Measurements from ENCODE around the gene TBXAS1.

The TBXAS1 gene

DNA sequence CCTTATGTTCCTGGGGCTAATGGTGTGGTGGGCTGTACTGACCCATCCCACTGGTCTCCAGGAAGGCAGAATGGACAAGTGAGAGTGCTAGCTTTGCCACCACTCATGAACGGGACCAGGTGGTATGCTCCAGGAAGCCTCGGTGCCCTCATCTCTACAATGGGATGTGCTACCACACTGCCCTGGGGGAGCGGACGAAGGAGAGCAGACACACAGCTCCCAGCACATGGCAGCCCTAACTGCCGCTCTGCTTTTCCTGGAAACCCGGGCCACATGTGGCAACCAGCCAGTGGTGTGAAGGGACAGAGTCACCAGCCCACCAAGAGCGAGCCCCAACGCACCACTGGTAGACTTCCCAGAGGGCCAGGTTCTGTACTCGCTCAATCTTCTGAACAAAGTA is 197.9 kb downstream of the TBXAS1 start:
- no peak for DNase-seq

DNA sequence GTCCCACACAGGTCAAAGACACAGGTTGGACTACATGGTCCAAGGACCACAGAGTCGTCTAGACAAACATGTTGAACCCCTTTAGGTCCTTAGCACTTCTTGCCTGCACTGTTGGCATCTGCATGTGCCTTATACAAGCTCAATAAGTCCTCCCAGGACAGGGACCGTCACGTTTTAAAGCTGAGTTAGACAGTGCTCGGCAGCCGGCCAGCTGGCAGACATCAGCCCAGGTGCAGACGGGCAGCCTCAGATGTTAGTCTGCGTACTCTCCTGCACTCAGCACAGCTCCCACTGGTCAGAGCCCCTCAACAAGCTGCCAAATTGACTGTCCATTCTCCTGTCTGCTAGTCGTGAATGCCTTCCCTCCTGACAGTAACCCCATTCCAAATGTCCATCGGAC is 198.8 kb downstream of the TBXAS1 start:
- DNase-seq = no peak

DNA sequence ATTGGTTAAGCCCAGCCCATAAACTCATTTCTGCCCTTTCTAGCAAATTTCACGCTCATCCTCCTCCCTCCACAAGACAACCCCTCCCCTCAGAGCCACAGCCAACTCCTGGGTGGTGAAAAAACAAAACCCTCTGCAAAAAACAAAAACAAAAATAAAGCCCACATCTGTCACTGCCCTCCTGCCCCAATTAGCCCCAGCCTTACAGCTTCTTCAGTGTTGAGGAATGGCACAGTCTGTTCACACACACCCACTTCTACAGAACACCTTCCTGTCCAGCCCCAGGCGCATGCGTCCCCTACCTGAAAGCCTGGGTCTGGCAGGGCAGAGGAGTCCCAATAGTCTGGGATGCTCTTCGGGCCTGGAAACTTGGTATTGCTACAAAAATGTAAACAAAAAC is 199.2 kb downstream of the TBXAS1 start:
- DNase-seq = no peak

DNA sequence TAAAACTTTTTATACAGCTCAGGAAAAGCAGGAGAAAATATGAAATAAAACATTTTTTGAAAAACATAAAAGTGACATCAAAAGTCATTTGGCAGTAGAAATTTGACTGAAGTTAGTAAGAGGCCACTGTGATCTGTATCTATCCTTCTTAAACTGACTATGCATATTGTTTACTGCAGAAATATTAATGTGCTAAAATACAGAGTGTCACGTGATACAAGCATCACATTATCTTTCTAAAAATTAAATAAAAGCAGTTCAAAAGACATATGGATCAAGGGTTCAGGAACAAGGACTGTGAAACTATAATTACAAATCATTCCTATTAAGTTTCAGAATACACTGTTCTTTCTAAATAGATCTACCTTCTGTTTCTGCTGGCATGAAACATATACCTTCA is 200.0 kb downstream of the TBXAS1 start:
- DNase-seq = no peak

DNA sequence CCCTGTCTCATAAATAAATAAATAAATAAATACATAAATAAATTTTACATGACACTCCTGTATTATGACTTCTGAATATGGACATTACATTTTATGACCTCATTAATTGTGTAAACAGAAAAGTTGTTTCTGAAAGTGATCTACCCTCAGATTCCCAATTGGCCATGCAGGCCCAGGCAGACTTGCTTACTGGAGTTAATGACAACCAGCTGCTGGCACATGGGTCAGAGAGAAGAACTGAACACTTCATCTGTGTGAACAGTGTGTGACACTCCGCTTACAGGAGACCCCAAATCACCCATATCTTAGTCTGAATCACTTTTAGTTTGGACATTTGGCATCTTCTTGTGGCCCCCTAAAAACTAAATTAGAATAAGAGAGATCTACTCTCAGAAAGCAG is 202.3 kb downstream of the TBXAS1 start:
- DNase-seq = no peak

DNA sequence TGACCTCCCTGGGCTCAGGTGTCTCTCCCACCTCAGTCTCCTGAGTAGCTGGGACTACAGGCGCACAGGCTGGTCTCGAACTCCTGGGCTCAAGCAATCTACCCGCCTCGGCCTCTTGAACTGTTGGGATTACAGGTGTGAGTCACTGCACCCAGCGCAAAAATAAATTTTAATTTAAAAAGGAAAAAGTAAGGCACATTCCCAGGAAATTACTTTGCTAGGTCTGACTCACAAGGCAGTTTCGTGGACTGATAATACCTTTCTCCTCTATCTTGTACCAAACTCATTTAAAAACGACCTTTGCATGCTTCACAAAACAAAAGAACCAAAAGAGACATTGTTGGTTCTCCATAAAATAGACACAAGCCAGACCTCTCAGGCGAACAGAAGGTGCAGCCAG is 204.0 kb downstream of the TBXAS1 start:
- no peak for DNase-seq

DNA sequence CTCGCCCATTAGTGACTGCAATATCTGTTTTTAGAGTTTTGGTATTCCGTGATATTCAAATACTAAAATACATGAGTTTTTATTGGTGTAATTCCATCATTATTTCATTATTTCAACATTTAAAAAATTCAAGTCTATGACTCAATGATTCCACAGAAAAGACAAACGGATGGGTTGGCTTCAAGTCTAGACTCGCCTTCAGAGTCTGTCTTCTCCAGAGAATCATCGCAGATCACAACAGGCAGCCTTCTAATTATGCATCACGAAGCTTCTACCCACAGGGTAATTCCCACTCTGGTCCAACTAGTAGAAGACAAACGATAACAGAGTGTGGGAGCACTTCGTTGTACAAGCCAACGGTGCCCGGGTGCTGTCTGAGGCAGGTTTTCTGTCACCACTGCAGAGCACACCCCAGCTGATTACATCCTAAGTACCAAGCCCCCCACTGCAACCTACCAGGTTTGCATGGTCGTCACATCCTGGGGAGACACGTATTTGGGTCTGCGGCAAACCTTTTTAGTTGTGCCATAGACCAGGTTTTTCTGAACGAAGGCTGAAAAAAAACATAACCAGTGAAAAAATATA is 204.8 kb downstream of the TBXAS1 start:
- no peak for DNase-seq

DNA sequence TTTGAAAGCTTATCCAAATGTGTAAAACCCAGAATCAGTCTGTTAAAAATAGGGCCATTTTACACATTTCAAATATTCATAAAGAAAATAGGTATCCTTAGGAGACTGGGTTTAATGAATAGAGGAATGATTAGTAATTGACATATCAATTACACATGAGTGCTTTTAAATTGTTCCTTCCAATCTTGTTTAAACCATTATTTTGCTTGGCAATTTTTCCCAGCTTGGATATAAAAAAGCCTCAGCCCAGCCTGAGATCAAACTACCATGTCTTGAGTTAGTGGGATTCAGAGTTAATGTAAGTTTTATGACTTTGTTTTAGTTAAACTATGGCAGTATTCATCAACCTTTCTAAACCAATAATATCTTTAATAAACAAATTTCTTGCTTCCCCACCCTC is 205.4 kb downstream of the TBXAS1 start:
- DNase-seq = no peak

DNA sequence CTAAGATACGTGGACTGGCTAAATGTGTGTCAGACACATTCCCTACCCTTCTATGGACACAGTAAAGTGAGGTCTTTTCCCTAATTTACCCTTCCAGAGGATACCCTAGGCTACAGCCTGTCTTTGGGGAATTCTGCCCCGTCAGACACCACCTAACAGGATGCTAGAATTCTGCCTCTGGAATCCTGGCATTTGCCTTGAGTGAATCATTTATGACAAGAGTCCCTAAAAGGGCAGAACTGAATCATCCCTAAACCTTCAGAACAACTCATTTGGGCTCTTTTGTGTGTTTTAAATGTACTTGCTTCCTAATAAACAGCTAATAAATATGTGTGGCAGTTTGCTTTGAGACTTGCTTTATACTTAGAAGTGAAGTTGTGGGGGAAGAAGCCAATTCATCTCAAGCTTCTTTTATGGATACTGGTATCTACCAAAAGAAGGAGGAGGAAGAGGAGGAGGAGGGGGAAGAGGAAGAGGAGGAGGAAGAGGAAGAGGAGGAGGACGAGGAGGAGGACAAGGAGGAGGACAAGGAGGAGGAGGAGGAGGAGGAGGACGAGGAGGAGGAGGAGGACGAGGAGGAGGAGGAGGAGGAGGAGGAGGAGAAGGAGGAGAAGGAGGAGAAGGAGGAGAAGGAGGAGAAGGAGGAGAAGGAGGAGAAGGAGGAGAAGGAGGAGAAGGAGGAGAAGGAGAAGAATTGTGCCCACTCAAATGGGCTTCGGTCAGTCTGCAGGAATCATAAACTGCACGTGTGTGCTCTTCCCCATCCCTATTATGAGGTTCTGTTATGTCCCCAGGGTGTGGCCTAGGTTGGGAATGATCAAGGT is 206.5 kb downstream of the TBXAS1 start:
- DNase-seq = no peak

DNA sequence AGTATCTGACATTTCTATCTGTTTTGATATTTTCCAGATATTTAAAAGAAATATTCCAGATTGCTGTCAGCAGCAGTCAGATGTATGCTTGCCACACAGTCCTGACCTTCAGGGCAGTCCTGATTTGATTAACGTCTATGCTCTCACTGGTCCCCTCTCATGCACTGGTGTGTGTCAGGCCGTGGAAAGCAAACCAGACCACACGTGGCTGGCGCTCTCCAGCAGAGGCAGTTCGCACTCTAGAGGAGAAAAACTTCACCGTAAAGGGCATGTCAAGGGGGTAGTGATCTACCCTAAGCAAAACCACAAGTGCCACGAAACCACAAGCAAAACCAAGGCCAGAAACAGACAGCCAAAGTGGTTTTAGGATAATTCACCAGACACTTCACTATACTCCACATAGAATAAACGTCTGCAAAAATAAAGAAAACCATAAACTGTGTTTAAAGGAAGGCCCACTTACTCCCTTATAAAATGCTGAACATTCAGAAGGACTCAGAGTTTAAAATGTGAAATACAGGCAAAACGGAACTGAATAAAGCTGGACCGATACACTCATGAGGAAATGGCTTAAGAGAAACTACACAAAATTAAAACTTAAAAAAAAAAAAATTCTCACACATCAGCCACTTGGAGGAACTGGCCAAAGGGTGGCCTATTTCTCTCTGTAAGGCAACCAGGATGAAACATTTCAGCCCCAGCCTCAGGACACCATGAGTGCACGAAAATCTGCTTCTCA is 207.3 kb downstream of the TBXAS1 start:
- DNase-seq = no peak

DNA sequence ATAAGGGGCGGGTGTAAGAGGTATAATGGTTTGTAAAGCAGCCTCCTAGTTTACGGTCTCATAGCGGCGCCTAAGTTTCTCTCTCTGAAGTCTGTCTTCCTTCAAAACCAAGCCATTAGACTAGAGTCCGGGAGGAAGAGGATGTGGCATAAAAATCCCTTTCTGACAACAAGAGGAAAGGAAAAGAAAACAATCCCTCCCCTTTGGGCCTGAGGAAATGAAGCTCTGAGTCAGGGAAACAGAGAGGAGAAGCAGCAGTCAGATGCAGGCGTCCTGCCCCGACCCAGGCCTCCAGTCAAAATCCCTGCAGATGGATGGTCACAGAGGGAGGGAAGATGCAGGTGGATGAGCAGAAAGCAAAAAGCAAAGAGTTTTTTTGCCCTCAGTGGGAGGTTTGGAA is 210.0 kb downstream of the TBXAS1 start:
- no peak for DNase-seq

DNA sequence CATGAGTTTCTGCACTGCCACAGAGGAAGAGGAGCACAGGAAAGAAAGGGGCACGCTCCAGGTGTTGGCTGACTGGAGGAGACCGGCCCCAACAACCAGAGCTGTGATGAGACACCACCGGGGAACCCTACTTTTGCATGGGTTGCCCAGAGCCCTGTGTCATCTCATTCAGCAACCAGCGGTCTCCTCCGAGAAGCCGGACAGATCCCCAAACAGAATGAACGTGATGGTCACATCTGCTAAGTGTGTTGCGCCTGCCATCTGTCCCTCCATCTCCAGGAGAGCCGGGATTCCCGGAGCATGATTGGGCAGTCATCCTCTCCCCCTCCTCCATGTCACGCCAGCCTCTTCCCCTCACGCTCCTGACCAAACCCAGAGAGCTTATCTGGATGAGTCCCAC is 210.8 kb downstream of the TBXAS1 start:
- DNase-seq = no peak

DNA sequence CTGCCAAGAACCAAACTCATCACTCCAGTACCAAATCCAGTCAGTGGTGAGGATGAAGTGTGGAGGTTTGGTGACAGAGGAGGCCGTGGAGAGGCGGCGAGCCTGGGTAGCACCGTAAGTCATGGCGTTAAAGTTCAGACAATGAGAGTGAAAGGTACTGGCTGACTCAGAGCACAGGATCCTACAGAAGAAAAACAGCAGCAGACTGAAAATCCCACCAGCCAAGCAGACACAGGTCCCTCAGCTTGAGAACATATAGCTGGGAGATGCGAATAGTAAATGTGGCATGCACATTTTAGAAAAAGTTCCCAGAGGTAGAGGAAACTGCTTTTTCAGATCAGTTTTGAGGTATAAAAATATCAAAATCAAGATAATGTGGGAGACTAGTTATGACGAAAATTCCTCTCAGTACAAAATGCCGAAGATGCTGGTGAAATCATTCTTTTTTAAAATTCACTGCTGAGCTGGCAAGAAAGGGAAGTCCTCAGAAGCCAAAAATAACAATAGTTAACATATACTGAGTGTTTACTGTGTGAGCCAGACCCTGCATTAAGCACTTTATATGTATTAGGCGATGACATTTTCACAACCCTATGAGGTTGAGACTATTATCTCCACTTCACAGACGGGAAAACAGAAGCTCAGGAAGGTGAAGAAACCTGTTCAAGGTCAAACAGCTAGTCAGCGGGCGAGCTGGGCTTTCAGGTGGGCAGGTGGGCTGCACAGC is 212.8 kb downstream of the TBXAS1 start:
- no peak for DNase-seq

DNA sequence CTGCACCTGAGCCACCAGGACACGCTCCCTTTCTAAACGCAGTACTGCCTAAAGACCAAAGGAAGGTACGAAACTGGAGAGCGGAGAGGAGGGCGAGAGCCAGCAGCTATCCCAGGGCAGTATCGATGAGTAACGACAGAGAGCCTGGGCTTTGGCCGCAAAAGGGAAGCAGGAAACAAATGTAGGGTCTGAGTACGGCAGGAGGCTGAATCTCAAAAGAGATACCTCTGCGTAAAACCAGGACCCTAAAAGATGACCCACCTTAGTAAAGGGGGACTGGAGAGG is 213.3 kb downstream of the TBXAS1 start:
- DNase-seq = no peak

DNA sequence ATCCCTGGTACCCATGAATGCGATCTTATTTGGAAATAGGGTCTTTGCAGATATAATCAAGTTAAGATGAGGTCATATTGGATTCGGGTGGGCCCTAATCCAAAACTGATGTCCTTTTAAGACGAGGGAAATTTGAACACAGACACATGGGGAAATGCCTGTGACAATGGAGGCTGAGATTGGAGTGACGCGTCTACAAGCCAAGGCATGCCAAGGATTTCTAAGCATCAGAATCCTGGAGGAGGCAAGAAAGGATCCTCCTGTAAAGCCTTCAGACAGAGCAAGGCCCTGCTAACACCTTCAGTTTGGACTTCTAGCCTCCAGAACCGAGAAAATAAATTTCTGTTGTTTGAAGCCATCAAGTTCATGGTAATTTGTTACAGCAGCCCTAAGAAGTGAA is 215.2 kb downstream of the TBXAS1 start:
- no peak for DNase-seq

DNA sequence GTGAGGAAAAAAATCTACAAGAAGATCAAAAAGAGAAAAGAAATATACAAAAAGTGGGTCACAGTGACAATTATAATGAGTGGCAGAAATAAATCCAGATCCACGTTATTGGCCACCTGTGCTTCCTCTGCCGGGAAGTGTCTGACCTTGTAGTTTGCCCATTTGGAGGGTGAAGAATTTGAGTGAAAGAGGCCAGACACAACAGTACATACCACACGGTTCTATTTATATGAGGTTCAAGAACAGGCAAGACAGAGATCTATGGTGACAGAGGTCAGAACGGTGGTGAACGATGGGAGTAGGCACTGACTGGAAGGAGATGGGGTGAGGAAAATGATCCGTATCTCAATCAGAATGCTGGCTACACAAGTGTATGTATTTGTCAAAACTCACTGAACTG is 216.6 kb downstream of the TBXAS1 start:
- no peak for DNase-seq

DNA sequence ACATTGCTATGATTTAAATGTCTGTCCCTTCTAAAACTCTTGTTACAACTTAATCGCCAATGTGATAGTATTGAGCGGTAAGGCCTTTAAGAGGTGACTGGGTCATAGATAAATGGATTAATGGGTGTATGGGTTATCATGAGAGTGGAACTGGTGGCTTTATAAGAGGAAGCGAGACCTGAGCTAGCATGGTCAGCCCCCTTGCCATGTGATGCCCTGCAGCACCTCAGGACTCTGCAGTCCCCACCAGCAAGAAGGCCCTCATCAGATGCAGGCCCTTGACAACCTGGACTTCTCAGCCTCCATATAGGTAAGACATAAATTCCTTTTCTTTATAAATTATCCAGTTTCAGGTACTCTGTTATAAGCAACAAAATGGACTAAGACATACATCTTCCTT is 218.1 kb downstream of the TBXAS1 start:
- no peak for DNase-seq

DNA sequence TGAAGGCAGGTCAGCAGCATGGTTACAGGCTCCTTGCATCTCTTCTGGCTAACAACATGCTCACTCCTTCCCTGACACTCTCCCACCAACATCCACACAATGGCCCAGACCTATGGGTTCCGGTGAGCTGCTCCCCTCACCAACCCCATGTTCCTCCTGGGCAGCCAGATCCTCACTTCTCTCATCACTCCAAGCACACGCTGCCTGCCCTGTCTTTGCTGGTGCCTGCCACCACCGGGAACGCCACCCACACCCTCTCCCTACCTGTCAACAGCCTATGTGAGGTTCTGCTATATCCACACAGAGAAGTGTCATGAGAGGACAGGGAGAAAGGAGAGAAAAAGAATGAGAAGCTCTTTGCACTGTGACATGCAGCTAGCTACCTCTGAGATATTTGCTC is 219.1 kb downstream of the TBXAS1 start:
- DNase-seq = no peak

DNA sequence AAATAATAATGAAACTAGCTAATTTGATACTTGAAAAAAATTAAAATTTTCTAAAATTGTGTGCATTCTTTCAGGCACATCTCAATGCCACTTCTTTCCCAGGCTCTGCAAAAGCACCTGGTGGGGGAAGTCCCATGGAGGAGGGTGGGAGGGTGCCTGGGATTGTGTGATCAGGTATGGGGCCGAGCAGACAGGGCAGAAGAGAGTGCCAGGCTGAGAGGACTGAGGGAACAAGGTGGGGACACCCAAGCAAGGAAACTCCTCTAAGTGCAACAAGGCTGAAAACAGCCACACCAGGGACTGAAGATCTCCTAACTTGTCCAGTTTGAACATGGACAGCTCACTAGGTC is 219.9 kb downstream of the TBXAS1 start:
- no peak for DNase-seq

DNA sequence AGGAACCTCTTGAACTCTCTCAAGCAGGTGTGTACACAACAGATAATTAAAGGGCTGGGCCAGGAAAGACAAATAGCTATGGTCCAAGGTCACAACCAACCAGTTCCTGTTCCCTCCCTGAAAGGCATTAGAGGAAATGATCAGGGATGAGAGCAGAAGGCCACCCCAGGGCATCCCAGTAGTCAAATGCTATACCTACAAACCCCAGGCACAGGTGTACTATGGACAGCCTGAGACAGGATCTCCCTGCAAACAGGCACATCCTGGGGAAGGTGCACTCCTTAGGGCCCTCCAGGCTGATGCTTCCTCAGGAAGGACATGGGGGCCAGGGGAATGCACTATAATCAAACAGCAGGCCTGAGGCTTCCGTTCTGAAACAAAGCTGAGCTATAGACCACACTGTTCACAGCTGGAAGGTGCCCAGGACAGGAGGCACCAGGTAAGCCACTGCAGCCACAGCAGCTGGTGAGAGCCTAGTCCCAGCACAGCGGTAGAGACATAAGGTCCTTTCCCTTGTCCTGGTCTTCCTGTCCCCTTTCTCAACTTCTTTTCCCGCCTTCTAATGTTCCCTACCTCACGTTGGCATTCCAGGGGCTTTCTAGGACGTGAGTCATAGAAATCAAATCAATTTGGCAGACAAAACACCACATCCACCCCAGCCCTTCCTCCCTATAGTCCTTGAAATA is 220.4 kb downstream of the TBXAS1 start:
- DNase-seq = no peak

DNA sequence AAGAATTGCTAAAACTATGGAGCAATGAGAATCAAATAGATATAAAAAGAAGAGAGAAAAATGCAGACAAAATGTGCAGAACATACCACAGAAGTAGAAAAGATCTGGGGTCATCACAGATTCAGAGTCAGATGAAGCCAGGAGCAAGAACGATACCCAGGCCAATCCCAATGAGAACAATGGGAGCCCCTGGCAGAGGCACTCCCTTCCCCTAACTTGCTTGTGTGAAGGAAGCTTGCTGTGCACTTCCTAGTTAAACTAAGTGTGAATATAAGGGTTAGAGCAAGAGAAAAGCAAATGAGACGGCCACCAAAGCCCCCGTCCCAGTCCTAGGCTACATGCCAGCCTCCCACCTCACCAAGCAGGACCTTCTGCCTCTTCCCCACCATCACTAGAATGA is 221.0 kb downstream of the TBXAS1 start:
- no peak for DNase-seq

DNA sequence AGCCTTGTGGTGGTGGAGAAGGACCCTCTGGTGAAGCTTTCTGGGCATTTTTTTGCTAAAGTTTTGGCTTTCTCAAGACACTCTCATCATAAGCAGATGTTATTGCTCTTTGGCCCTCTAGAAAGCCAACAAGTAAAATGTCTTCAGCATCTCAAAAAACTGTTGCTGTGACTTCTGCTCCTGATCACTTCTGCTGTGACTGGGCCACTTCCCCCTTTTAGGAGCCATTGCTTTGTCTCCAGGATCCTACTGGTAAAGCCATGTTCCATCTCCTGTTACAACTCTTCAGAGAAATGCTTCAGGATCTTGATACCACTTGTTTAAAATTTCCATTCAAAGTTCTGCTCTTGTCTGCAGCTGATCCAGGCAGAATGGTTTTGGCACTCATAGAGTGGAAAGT is 222.8 kb downstream of the TBXAS1 start:
- DNase-seq = no peak

DNA sequence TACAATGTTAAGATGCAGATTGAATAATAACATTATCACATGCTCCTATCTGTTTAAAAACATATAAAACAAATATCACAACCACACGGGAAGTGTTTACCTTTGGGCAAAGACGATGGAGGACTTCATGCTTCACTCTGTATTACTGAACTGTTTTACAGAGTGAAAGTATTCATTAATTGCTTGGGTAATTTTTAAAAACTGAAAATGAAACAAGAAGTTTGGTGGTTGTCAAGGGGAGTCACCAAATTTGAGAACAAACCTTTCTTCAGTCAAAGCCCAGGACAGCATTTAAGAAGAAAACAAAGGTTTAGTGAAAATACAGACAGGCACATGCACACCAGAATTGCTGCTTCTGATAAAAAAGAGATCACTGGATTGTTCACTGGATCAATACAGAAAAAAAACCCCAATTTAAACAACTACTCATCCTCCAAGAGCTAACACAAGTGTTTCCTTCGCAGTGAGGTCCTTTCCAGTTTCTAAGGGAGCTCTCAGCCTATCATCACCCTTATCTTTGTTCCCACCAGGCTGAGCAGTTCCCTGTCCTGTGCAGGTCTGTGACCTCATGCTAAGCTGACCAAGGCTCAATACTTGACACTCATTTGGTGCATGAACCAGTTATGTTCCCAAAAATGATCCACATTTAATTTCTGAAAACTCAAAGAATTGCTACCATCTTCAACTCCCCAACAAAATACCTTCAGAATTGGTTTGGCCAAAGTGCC is 224.9 kb downstream of the TBXAS1 start:
- DNase-seq = no peak

Measured in activated CD4-positive, alpha-beta T cell treated with anti-CD3 and anti-CD28 coated beads, Interleukin-2, amount 50 U/mL, for 4 hours (primary cell).